ENCODE data around the gene PRKCA. TPM values are rescaled to one million over a fixed set of nuclear protein-coding genes. Genes with fewer than 3 reads are reported as not detected.

PRKCA gene
- total RNA-seq, 2 experiments from 2014 or later, result 78.4 to 79.7 TPM

DNA sequence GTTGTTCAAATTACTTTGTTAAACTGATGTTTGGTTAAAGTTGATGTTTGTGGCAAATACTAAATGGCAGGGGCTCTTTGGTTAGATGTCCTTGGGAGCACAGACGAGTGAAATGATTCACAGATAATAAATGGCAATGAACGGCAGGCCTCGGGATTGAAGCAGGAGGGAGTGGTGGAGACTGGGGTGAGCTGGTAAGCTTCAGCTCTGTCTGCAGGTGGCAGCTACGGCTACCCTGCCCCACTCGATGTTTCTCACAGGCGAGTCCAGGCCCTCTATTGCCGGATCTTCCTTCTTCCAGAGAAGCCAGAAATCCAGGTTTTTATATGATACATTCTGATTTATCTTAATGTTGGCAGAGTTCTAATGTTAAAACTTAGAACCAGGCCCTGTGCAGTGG, 387.8 kb downstream of the PRKCA start:
- peaks cover 50% of the 10 kb centered on the region for H3K36me3 Mint-ChIP-seq (ENCODE audit: low read depth)
- no peaks in the 10 kb centered on the region for H3K9me3 Mint-ChIP-seq
- intact Hi-C loops (cut with micrococcal nuclease), result no loop called here
- H3K4me1 Mint-ChIP-seq (ENCODE audit: low read depth), result no peaks in the 10 kb centered on the region
- H3K27ac Mint-ChIP-seq, result no peak overlapping the region
- H3K27me3 Mint-ChIP-seq (ENCODE audit: low read depth), result no peaks in the 10 kb centered on the region
- H3K4me3 Mint-ChIP-seq, result no peak overlapping the region
- CTCF ChIA-PET, result no interaction called here
- no peak for DNase-seq

DNA sequence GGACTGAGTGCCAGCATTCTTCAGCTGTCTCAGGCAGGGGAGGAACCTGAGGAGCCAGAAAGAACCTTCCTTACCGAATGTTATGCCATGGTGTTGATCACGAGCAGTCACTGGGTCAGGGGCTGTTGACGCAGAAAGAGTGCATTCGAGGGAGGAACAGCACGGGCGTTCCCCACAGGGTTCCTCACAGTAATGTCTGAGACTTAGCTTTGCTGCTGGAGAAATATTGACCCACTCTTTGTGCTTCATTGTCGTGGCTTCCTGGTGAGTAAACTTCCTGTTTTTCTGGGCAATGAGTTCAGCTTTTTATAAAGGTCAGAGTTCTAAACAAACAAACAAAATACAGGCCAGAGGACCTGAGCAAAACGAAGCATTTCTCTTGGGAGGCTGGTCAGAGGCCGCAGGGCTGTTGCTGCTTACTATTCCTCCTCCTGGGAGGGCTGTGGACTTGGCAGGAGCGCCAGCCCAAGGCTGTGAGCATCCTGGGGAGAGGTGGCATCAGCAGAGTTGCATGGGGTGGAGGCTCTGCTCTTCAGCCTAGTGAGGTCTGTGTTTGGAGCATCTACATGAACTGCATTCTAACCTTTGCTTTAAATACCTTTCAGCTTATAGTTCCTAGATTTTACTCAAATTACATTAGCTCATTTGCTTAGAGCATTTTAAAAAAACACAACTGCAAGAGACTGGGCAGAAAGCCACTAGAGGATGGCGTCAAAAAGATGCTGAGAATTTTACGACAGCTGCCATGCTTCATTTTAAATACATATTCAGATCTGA, 389.4 kb downstream of the PRKCA start:
- Mint-ChIP-seq H3K4me3 (no peak overlapping the region), H3K4me1 (ENCODE audit: low read depth) (no peaks in the 10 kb centered on the region), H3K9me3 (peaks cover 2% of the 10 kb centered on the region), H3K27me3 (ENCODE audit: low read depth) (no peaks in the 10 kb centered on the region), H3K36me3 (ENCODE audit: low read depth) (peaks cover 65% of the 10 kb centered on the region), H3K27ac (no peak overlapping the region)
- CTCF ChIA-PET, result no interaction called here
- DNase-seq, result no peak
- intact Hi-C loops (cut with micrococcal nuclease), result no loop called here

DNA sequence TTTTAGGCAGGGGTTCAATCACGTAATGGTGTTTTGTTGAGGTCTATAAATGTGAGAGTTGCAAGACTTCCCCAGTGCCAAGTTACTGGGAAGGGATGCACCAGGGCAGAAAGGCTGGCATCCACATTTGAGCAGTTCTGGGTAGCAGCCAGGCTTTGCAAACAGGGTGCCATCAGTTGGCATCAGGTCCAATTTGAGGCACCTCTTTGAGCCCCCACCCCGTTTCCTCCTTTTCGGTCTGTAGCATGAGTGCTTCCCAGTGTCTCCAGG, 389.9 kb downstream of the PRKCA start:
- no peak overlapping the region for H3K4me3 Mint-ChIP-seq
- intact Hi-C loops (cut with micrococcal nuclease), result no loop called here
- H3K36me3 Mint-ChIP-seq (ENCODE audit: low read depth), result peaks cover 66% of the 10 kb centered on the region
- CTCF ChIA-PET, result no interaction called here
- H3K4me1 Mint-ChIP-seq (ENCODE audit: low read depth), result no peaks in the 10 kb centered on the region
- H3K27ac Mint-ChIP-seq, result peak overlapping the region; percentile 10
- H3K9me3 Mint-ChIP-seq, result peaks cover 7% of the 10 kb centered on the region
- no peak for DNase-seq
- no peaks in the 10 kb centered on the region for H3K27me3 Mint-ChIP-seq (ENCODE audit: low read depth)

DNA sequence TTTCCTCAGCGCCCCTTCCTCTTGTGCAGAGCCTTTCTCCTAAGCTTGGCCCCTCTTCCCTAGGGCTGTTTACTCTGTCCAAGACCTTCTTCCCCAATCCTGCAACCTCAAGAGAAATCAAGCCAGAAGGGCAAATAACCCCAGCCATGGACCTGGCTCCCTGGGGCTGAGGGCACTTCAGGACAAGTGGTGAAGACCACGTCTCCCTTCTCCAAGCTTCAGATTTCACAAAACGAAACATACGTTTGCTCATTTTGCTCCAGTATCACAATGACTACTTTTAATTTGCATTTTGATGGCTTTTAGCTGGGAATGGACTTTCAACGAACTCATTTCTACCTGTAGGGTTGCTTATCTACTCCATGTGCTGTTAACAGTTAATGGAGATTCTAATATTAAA, 392.7 kb downstream of the PRKCA start:
- no peak for DNase-seq
- no peak overlapping the region for H3K27ac Mint-ChIP-seq
- intact Hi-C loops (cut with micrococcal nuclease), result no loop called here
- H3K36me3 Mint-ChIP-seq (ENCODE audit: low read depth), result peaks cover 66% of the 10 kb centered on the region
- CTCF ChIA-PET, result interaction anchor here (0.6 to 1.2 kb wide), 2 partner anchors 32 to 396 kb away, joined by 4 read pairs; no protein-coding TSS in a partner anchor
- H3K9me3 Mint-ChIP-seq, result peaks cover 14% of the 10 kb centered on the region
- no peak overlapping the region for H3K4me3 Mint-ChIP-seq
- H3K4me1 Mint-ChIP-seq (ENCODE audit: low read depth), result peaks cover 5% of the 10 kb centered on the region
- H3K27me3 Mint-ChIP-seq (ENCODE audit: low read depth), result no peaks in the 10 kb centered on the region

DNA sequence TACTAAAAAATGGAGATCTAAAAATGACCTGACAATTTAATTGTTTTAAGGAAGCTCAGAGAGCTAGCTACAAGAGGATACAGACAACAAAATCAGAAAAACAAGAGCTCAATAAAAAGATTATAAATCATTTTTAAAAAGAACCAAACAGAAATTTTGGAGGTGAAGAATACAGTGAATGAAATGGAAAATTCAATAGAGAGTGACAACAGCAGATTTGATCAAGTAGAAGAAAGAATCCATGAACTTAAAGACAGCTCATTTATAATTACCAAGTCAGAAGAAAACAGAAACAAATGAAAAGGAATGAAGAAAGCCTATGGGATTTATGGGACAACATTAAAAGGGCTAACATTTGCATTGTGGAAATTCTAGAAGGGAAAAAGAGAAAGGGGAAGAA, 395.9 kb downstream of the PRKCA start:
- CTCF ChIA-PET, result interaction anchor here (0.9 kb wide), 1 partner anchor 498 kb away, joined by 5 read pairs; no protein-coding TSS in a partner anchor
- Mint-ChIP-seq H3K36me3 (ENCODE audit: low read depth) (peaks cover 54% of the 10 kb centered on the region), H3K9me3 (peaks cover 14% of the 10 kb centered on the region), H3K27me3 (ENCODE audit: low read depth) (no peaks in the 10 kb centered on the region), H3K4me3 (no peak overlapping the region), H3K4me1 (ENCODE audit: low read depth) (peaks cover 10% of the 10 kb centered on the region), H3K27ac (no peak overlapping the region)
- no peak for DNase-seq
- intact Hi-C loops (cut with micrococcal nuclease), result no loop called here

DNA sequence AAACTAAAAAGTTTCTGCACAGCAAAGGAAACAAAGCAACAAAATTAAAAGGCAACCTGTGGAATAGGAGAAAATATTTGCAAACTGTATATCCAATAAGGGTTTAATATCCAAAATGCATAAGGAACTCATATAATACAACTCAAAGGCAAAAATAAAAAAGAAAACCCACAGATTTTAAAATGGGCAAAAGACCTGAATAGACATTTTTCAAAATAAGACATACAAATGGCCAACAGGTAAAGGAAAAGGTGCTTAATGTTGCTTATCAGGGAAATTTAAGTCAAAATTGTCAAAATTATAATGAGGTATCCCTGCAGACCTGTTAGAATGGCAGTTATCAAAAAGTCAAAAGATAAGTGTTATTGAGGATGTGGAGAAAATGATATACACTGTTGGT, 399.0 kb downstream of the PRKCA start:
- intact Hi-C loops (cut with micrococcal nuclease), result no loop called here
- no peak overlapping the region for H3K4me3 Mint-ChIP-seq
- peaks cover 30% of the 10 kb centered on the region for H3K36me3 Mint-ChIP-seq (ENCODE audit: low read depth)
- peaks cover 14% of the 10 kb centered on the region for H3K9me3 Mint-ChIP-seq
- no peak for DNase-seq
- no peaks in the 10 kb centered on the region for H3K27me3 Mint-ChIP-seq (ENCODE audit: low read depth)
- CTCF ChIA-PET, result no interaction called here
- H3K4me1 Mint-ChIP-seq (ENCODE audit: low read depth), result peaks cover 11% of the 10 kb centered on the region
- no peak overlapping the region for H3K27ac Mint-ChIP-seq

DNA sequence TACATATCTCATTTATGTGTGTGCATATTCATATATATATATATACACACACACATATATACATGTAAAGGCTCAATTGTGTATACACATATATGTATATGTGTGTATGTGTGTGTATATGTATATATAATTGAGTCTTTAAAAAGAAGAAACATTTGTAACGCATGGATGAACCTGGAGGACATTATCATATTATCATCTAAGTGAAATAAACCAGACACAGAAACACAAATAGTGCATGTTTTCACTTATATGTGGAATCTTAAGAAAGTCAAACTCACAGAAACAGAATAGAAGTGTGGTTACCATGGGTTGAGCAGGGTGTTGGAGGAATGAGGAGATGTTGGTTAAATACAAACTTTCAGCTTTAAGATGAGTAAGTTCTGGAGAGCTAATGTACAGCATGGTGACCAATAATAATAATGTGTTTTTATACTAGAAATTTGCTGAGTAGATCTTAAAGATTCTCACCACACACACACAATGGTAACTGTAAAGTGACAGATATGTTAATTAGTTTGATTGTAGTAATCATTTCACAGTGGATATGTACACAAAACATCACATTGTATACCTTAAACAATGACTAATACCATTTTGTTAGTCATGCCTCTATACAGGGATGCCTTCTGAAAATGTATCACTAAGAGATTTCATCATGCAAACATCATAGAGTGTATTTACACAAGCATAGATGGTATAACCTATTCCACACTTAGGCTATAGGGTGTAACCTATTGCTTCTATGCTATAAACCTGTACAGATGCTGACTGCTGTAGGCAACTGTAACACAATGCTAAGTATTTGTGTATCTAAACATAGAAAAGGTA, 399.9 kb downstream of the PRKCA start:
- Mint-ChIP-seq H3K4me3 (no peak overlapping the region), H3K36me3 (ENCODE audit: low read depth) (peaks cover 25% of the 10 kb centered on the region), H3K27ac (no peak overlapping the region), H3K9me3 (peaks cover 8% of the 10 kb centered on the region), H3K27me3 (ENCODE audit: low read depth) (no peaks in the 10 kb centered on the region), H3K4me1 (ENCODE audit: low read depth) (peaks cover 11% of the 10 kb centered on the region)
- no peak for DNase-seq
- CTCF ChIA-PET, result no interaction called here
- intact Hi-C loops (cut with micrococcal nuclease), result no loop called here

DNA sequence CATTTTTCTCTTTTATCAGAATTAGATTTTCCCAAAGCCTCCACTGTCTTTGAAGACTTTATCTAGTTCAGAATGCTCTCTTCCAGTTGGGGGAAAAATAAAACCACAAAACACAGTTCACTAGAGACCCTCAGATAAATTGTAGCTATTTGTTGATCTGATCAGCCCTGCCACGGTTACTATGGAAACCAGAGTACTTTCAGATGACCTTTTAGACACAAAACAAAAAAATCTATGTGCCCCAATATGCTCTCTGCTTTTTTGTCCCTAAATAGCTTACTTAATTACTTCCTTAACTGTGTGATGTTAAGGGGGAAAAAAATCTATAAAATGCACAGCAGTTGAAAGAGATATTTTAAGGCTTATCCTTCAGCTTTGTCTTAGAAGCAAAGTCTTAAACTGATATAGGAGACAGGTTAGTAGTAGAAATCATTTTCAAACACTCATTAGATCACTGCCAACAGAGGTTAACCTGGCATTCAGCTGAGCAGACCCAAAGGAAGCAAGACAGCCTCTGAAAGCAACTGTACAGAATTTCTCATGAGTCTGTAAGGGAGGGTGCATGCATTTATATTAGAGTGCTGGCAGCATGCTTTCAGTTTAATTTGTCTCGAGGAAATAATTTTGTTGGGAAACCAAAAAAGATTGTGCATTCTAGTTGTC, 402.6 kb downstream of the PRKCA start:
- no peak for DNase-seq
- Mint-ChIP-seq H3K4me1 (ENCODE audit: low read depth) (peaks cover 6% of the 10 kb centered on the region), H3K36me3 (ENCODE audit: low read depth) (peaks cover 11% of the 10 kb centered on the region), H3K27me3 (ENCODE audit: low read depth) (no peaks in the 10 kb centered on the region), H3K27ac (no peak overlapping the region), H3K9me3 (no peaks in the 10 kb centered on the region), H3K4me3 (no peak overlapping the region)
- intact Hi-C loops (cut with micrococcal nuclease), result no loop called here
- CTCF ChIA-PET, result interaction anchor here (0.9 to 1.1 kb wide), 2 partner anchors 9 to 505 kb away, joined by 3 to 4 read pairs; no protein-coding TSS in a partner anchor

DNA sequence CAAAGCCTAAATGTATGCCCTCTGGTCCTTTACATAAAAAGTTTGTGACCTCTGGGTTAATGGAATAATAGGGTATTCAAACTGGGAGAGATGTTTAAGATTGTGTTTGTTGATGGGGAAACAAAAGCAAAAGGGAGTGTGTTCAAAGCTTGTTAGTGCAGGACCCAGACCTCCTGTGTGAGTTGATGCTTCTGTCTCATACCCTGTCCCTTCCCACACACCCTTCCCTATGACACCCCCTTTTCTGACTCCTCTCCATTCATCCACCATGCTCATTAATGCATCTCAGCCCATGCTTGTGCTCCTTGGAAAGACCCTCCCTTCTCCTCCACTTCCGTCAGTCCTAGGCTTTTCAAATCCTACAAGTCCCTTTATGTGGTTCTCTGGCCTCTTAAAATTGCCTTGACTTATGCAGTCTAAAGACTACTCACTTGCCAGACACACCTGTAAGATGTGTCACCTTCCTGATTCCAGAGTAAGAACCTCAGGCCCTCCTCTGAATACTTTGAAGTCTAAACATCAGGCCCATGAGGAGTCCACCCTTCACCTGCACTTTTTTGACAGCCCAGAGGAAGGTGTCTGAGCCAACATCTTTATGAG, 404.5 kb downstream of the PRKCA start:
- intact Hi-C loops (cut with micrococcal nuclease), result no loop called here
- DNase-seq, result no peak
- Mint-ChIP-seq H3K9me3 (no peaks in the 10 kb centered on the region), H3K4me1 (ENCODE audit: low read depth) (peaks cover 19% of the 10 kb centered on the region), H3K36me3 (ENCODE audit: low read depth) (peaks cover 4% of the 10 kb centered on the region), H3K27ac (peak overlapping the region; percentile 47), H3K27me3 (ENCODE audit: low read depth) (no peaks in the 10 kb centered on the region), H3K4me3 (no peak overlapping the region)
- CTCF ChIA-PET, result no interaction called here

DNA sequence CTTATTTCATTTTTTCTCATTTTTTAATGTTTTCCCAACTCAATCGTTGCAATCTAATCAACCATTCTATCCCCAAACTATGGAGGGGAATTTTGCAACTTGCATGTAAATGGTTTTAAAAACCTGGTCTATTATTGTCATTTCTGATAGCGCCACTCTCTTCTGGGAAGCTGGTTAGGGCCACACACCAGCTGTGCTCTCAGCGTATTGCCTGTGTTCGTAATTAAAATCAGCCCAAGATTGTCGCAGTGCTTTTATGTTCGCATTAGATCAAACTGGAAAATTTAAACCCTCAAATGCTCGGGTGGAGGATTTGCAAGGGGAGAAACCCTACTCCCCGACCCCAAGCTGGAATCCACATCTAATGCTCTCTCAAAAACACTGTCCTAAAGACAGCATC, 409.0 kb downstream of the PRKCA start:
- H3K4me3 Mint-ChIP-seq, result no peak overlapping the region
- CTCF ChIA-PET, result no interaction called here
- H3K9me3 Mint-ChIP-seq, result no peaks in the 10 kb centered on the region
- H3K36me3 Mint-ChIP-seq (ENCODE audit: low read depth), result peaks cover 10% of the 10 kb centered on the region
- H3K27ac Mint-ChIP-seq, result no peak overlapping the region
- no peak for DNase-seq
- H3K4me1 Mint-ChIP-seq (ENCODE audit: low read depth), result peaks cover 23% of the 10 kb centered on the region
- H3K27me3 Mint-ChIP-seq (ENCODE audit: low read depth), result no peaks in the 10 kb centered on the region
- intact Hi-C loops (cut with micrococcal nuclease), result no loop called here

DNA sequence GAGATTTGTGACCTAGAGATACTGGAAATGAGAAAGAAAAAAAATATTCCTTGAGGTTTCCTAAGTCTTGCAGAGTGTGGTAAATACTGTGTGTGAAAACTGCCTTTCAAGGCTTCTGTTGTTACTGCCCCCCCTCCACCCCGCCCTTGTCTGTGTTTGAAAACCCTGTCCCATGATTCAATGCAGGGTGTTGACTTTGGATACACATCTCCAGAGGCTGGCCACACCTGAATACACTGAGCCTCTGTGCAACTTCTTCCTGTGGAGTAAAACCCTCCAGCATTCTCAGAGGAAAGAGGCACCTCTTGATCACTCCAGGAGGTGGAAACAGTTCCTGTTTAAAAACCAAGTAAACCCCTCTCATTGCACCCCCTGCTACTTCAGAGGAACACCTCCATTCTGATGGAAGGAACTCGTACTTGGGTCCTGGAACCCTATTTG, 409.5 kb downstream of the PRKCA start:
- Mint-ChIP-seq H3K4me3 (no peak overlapping the region), H3K27me3 (ENCODE audit: low read depth) (no peaks in the 10 kb centered on the region), H3K9me3 (no peaks in the 10 kb centered on the region), H3K27ac (peak overlapping the region; percentile 12), H3K4me1 (ENCODE audit: low read depth) (peaks cover 23% of the 10 kb centered on the region), H3K36me3 (ENCODE audit: low read depth) (peaks cover 11% of the 10 kb centered on the region)
- intact Hi-C loops (cut with micrococcal nuclease), result no loop called here
- CTCF ChIA-PET, result no interaction called here
- no peak for DNase-seq

DNA sequence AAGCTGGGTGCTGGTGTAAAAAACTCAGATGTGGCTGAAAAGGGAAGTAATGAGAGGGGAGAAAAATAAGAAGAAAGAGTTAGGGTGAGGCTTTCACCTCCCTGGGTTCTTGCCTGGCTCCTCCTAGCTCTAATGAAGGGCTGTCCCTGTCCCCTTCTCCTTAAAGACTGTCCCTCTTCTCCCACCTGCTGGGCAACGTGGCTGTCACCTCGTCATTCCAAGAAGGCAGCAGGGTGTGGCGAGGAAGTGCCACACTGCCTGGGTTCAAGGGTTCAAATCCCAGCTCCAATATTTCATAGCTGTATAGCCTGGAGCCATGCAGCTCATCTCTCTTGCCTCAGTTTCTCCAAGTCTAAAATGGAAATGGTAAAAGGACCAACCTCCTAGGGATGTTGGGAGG, 410.0 kb downstream of the PRKCA start:
- H3K4me1 Mint-ChIP-seq (ENCODE audit: low read depth), result peaks cover 23% of the 10 kb centered on the region
- no peak overlapping the region for H3K4me3 Mint-ChIP-seq
- intact Hi-C loops (cut with micrococcal nuclease), result no loop called here
- peak overlapping the region; percentile 12 for H3K27ac Mint-ChIP-seq
- H3K9me3 Mint-ChIP-seq, result no peaks in the 10 kb centered on the region
- no peak for DNase-seq
- CTCF ChIA-PET, result no interaction called here
- H3K36me3 Mint-ChIP-seq (ENCODE audit: low read depth), result peaks cover 12% of the 10 kb centered on the region
- H3K27me3 Mint-ChIP-seq (ENCODE audit: low read depth), result no peaks in the 10 kb centered on the region

All from activated naive CD4-positive, alpha-beta T cell treated with anti-CD3 and anti-CD28 coated beads for 36 hours (primary cell).